Fibroblast of the aortic adventitia (primary cell): Measurements from ENCODE around the gene ADGRG3. TPM values are rescaled to one million over a fixed set of nuclear protein-coding genes. Genes with fewer than 3 reads are reported as not detected.

Source experiments
- DNase-seq: peaks from one replicate; pipeline ENCODE4 v3.0.0-alpha.2; 2010; ENCODE audit warnings: low read depth
- H3K4me3 ChIP-seq: 2 replicates; pipeline ENCODE4 v1.5.1; 2011; ENCODE audit warnings: low read depth, mild to moderate bottlenecking, control low read depth, low read length, moderate library complexity
- total RNA-seq: library from RNA; depleted of rRNA; stranded (reverse); fragments of >200 nt; gene quantifications from 2 replicates; pipeline ENCODE4 v1.2.3, GENCODE V29; 2012; ENCODE audit warnings: low replicate concordance
- TF ChIP-seq, protein P1 (sequence below): IDR thresholded peaks from 2 replicates; pipeline ENCODE4 v1.5.1; 2011; ENCODE audit warnings: mild to moderate bottlenecking, low read length, control low read depth, inconsistent platforms; ENCODE audit not compliant: insufficient read depth

The ADGRG3 gene
- total RNA-seq, 1 donor: not detected

GRCh38 chr16:57683636-57684545, 15.8 kb downstream of the ADGRG3 start:
- TF ChIP-seq, protein P1, sequence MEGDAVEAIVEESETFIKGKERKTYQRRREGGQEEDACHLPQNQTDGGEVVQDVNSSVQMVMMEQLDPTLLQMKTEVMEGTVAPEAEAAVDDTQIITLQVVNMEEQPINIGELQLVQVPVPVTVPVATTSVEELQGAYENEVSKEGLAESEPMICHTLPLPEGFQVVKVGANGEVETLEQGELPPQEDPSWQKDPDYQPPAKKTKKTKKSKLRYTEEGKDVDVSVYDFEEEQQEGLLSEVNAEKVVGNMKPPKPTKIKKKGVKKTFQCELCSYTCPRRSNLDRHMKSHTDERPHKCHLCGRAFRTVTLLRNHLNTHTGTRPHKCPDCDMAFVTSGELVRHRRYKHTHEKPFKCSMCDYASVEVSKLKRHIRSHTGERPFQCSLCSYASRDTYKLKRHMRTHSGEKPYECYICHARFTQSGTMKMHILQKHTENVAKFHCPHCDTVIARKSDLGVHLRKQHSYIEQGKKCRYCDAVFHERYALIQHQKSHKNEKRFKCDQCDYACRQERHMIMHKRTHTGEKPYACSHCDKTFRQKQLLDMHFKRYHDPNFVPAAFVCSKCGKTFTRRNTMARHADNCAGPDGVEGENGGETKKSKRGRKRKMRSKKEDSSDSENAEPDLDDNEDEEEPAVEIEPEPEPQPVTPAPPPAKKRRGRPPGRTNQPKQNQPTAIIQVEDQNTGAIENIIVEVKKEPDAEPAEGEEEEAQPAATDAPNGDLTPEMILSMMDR: no peak
- DNase-seq: no peak
- no peak overlapping the region for H3K4me3 ChIP-seq

- H3K4me3 ChIP-seq: no peak overlapping the region
- TF ChIP-seq, protein P1: no peak
- no peak for DNase-seq
Observed at GRCh38 chr16:57684626-57685358, 16.7 kb downstream of the ADGRG3 start.

GRCh38 chr16:57685633-57686032, 17.5 kb downstream of the ADGRG3 start:
- no peak overlapping the region for H3K4me3 ChIP-seq
- TF ChIP-seq, protein P1: no peak
- DNase-seq: no peak

GRCh38 chr16:57686577-57686976, 18.5 kb downstream of the ADGRG3 start:
- TF ChIP-seq, protein P1: no peak

DNA sequence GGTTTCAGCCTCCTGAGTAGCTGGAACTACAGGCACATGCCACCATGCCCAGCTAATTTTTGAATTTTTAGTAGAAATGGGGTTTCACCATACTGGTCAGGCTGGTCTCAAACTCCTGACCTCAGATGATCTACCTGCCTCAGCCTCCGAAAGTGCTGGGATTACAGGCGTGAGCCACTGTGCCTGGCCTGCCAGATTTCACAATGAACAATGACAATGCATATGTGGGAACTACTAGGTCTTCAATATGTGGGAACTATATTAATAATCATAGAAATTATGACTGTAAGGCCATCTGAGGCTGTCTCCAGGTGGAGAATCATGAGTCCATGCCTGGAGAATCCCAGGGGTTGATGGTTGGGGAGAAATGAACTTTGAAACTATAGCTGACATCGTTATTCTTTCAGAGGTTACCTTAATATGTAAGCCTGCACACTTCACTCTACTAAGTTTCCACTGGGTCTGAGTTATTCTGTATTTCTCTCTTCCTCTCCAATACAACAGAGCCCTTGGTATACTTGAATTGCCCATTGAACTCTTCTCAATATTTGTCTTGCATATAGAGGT, 19.3 kb downstream of the ADGRG3 start:
- TF ChIP-seq, protein P1: no peak
- DNase-seq: no peak
- H3K4me3 ChIP-seq: no peak overlapping the region

More at GRCh38 chr16:57686577-57686976, 18.5 kb downstream of the ADGRG3 start:
- H3K4me3 ChIP-seq: no peak overlapping the region
- no peak for DNase-seq

DNA sequence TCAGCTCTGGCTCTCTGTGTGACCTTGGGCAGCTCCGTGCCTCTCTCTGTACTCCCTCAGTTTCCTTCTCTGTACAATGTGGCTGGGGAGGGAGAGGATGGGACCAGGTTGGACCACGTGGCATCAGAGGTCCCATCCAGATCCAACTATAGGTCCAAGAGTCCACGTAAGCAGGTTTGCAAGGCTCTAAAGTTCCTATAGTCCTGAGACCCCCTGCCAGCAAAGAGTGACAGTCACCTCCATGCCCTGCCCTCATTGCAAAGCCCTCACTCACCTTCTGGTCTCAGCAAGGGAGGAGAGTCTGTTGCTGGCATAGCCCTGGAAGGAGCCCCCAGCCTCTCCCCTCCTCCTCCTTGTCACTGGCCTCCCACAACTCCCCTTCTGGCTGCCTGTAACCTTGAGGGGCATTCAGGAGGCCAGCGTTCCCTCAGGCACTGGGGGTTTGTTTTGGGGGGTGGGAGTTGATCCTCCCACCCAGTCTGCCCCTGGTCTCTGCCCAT, 20.4 kb downstream of the ADGRG3 start:
- DNase-seq: no peak
- no peak overlapping the region for H3K4me3 ChIP-seq
- TF ChIP-seq, protein P1: no peak
